ENCODE data around the gene PURA. TPM values are rescaled to one million over a fixed set of nuclear protein-coding genes. Genes with fewer than 3 reads are reported as not detected.

PURA gene
- total RNA-seq, 2 donors from 2014 or later = 29.1 to 34.6 TPM

DNA sequence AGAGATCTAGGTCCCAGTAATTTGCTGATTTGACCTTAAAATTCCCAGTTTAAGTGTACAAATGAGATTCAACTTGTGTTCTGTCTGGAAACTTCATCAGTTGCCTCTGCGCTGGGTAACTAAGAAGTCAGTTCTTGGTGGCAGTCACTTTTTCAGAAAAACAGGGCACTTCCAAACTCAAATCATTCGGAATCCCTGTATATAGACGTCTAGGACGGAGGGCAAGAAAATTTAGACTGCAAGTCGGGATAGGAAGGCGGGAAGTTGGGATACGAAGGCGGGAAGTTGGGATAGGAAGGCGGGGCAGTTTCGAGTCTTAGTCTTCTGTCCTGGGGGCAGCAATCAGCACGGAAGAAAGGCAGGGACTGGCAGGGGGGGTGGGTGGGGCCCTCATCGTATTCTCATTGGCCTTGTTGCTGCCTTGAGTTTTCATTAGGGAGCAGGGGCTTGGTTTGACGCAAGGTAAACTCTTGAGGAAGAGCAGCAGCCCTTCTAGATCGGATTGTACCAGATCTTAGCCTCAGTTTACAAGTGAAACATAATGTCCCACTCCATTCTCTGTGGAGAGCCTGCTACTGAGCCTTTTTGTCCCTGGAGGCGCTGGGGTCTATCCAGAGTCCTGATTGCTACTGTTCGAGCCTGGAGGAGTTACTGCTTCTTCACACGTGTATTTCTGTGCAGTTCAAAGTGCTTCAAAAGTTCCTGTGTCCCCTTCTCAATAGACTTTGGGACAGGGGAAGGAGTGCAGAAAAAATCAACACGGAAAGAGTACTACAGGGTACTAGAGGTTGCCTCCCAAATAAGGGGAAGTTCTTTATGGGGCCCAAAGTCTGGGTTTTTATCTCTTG is 2.7 kb upstream of the PURA start:
- TF ChIP-seq POLR2A (IDR thresholded peaks at IDR 0.05) (no peak), CTCF (IDR thresholded peaks at IDR 0.05) (no peak)
- no peaks in the 10 kb centered on the region for H3K9me3 ChIP-seq
- no peak for ATAC-seq
- H3K27me3 ChIP-seq = no peaks in the 10 kb centered on the region
- 72 to 81% methylated on average over 17 to 18 of the region's 18 CpGs for WGBS, 2 donors
- peak overlapping the region in 1 of 4 donors; percentile 7 for H3K27ac ChIP-seq
- DNase-seq = no peak
- H3K36me3 ChIP-seq (replicated peaks in 1 of 2; ENCODE audit: insufficient read depth in 1 of 2, low read depth in 2 of 2) = no peaks in the 10 kb centered on the region
- no peak overlapping the region for H3K4me3 ChIP-seq
- H3K4me1 ChIP-seq = peaks cover 56% of the 10 kb centered on the region
- intact Hi-C loops (cut with DNase I) = no loop called here

GRCh38 chr5:140111859-140112551 is 1.9 kb upstream of the PURA start:
- TF ChIP-seq CTCF (IDR thresholded peaks at IDR 0.05) (no peak), POLR2A (IDR thresholded peaks at IDR 0.05) (no peak)
- no peak for ATAC-seq
- no peak overlapping the region for H3K4me3 ChIP-seq
- peaks cover 56% of the 10 kb centered on the region for H3K4me1 ChIP-seq
- no peaks in the 10 kb centered on the region for H3K27me3 ChIP-seq
- intact Hi-C loops (cut with DNase I) = no loop called here
- no peak for DNase-seq
- 58 to 62% methylated on average over 8 of the region's 8 CpGs for WGBS, 2 donors
- peak overlapping the region in 2 of 4 donors; percentile 88 to 94 for H3K27ac ChIP-seq
- H3K36me3 ChIP-seq (replicated peaks in 1 of 2; ENCODE audit: insufficient read depth in 1 of 2, low read depth in 2 of 2) = no peaks in the 10 kb centered on the region
- H3K9me3 ChIP-seq = no peaks in the 10 kb centered on the region

DNA sequence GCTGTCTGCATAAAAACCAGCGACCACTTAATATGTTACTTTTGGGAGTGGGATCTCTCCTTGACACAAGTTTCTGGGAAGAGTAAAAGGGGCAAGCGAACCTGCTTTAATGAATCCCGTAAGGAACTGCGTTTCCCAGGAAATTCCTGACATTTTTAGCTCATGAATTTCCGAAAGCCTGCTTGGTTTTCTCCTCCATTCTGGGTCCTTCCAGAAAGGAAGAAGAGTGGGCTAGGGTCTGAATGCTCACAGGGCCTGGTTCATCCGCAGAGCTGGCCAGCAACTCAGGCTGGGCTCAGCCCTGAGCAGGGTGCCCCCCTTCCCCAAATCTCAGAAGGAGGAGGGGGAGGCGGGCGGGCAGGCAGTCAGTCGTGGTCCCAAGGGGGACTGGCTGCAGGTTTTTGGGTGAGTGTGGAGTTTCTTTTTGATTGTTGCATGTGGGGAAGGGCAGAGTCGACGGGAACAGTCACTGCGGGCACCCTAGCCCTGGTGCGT is 1.2 kb upstream of the PURA start:
- DNase-seq (peak in 1 of 4 donors; percentile 20), ATAC-seq (no peak)
- H3K27me3 ChIP-seq = no peaks in the 10 kb centered on the region
- peaks cover 59% of the 10 kb centered on the region for H3K4me1 ChIP-seq
- WGBS, 2 donors = 20 to 21% methylated on average over 7 to 13 of the region's 13 CpGs
- H3K27ac ChIP-seq = peak overlapping the region in 3 of 4 donors; percentile 88 to 94 (median 89)
- no peaks in the 10 kb centered on the region for H3K9me3 ChIP-seq
- intact Hi-C loops (cut with DNase I) = no loop called here
- TF ChIP-seq CTCF (IDR thresholded peaks at IDR 0.05) = no peak
- TF ChIP-seq POLR2A (IDR thresholded peaks at IDR 0.05) = no peak
- H3K36me3 ChIP-seq (replicated peaks in 1 of 2; ENCODE audit: insufficient read depth in 1 of 2, low read depth in 2 of 2) = no peaks in the 10 kb centered on the region
- no peak overlapping the region for H3K4me3 ChIP-seq

GRCh38 chr5:140113180-140113698 is 670 bp upstream of the PURA start:
- intact Hi-C loops (cut with DNase I) = no loop called here
- H3K36me3 ChIP-seq (replicated peaks in 1 of 2; ENCODE audit: insufficient read depth in 1 of 2, low read depth in 2 of 2) = no peaks in the 10 kb centered on the region
- H3K4me3 ChIP-seq = peak overlapping the region; percentile 66 to 78
- no peaks in the 10 kb centered on the region for H3K9me3 ChIP-seq
- DNase-seq (peak in 2 of 4 donors; percentile 24 to 30), ATAC-seq (no peak)
- no peak for TF ChIP-seq CTCF (IDR thresholded peaks at IDR 0.05)
- no peak for TF ChIP-seq POLR2A (IDR thresholded peaks at IDR 0.05)
- peaks cover 64% of the 10 kb centered on the region for H3K4me1 ChIP-seq
- H3K27me3 ChIP-seq = no peaks in the 10 kb centered on the region
- peak overlapping the region; percentile 88 to 94 (median 90) for H3K27ac ChIP-seq
- WGBS, 2 donors = 0 to 1% methylated on average over 2 to 28 of the region's 28 CpGs

Measured in body of pancreas (tissue), 4 donors.